T-helper 9 cell (primary cell): ENCODE results near the gene DAB1.
"Not testable (repeated sequence)": the region's sequence is repeated elsewhere in the genome, so short reads cannot be mapped to it uniquely, and the experiment has no call there.

Source experiments
- DNase-seq: peaks from one replicate; pipeline ENCODE4 v3.0.0-alpha.2; 2020

Gene DAB1

DNA sequence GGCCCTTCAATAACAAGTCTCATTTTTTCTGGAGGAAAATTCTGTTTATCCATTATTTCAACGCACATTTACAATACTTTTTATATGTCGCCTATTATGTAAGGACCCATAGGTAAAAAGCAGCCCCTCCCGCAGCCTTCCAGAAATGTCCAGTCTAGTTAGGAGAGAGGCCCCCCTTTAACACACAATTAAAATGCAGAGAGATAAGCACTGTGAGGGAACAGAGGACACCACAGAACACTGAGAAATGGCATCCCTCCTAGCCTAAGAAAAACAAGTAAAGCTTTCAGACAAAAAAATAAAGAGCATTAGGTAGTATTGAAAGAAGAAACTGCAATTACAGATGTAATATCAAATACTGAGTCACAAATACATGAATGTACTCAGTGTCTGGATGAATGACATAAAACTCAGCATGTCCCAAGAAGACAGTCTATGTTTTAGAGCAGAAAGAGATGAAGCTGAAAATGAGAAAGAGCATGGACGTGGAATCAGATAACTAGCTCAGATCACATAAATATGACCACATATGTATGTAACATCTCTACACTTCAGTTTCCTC lies 62.9 kb downstream of the DAB1 start:
- DNase-seq, result no peak

DNA sequence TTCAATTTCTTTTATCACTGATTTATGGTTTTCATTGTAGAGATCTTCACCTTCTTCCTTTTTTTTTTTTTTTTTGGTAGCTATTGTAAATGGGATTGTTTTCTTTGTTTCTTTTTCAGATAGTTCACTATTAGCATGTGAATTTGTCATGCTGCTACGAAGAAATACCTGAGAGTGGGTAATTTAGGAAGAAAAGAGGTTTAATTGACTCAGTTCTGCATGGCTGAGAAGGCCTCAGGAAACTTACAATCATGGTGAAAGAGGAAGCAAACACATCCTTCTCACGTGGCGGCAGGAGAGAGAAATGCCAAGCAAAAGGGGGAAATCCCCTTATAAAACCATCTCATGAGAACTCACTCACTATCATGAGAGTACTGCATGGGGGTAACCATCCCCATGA lies 66.4 kb downstream of the DAB1 start:
- DNase-seq, result no peak

DNA sequence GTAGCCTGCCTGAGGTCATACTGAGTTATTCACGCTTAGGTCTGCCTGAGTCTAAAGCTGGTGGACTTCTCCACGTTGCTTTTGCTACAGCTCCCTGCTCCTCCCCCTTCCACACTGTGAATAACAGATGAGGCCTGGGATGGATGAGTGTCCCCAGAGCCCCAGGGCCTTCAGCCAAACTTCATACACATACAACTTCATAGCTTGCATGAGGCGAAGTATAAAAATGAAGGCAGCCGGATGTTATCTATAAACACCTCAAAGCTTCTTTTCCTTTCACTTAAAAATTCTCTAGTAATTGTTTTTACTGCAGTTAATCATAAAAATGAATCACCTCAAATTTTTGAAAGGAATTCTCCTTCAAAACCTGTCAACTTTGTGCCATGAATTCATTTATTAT lies 70.2 kb downstream of the DAB1 start:
- no peak for DNase-seq

DNA sequence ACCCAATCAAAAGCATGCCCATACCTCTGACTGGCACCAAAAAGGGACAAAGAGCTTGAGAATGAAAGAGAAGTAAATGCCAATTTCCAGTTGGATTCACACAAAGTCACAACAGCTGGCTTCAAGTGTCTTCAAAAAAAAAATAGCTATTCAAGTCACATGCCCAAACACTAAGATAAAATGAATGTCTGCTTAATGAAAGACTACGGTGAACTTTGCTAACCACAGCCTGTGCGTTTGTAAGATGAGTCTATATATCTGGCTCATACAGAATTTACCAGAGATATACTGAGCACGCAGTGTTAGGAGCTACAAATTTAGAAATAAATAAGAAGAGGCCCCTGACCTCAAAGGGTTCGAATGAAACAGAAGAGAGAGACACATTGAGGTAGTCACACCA lies 73.2 kb downstream of the DAB1 start:
- no peak for DNase-seq

DNA sequence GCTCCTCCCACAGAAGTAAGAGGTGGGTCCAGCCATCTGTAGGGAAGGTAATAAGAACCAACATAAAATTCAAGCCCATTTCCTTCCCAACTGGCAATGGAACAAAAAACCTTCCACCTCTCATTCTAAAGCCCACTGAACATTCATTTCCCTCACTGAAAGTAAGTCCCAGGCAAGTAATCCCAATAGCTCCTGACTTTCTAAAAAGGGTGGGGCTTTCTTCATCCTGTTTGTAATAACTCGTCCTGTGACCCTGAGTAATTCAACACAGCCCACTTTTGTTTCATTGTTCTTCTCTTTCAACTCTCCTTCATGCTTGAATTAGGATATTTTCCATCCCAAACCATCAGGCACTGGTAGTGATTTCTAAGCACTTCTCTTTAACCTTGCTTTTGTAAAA lies 74.9 kb downstream of the DAB1 start:
- DNase-seq, result no peak

DNA sequence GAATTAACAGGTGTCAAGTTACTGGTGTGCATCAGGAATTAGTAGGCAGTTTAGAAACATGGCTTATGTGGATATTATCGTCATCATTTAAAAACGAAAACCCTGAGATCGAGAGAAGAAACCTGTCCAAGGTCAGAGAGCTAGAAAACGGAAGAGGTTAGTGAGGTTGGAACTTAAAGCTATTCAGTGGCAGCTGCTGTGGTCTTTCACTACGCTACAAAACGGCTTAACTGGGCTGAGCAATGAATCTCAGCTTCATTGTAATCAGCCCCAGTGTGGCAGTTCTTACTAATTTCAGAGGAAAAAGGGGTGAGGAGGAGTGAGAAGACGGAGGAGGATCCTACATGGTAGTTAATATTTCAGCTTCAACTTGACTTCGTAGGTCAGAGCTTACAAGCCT lies 77.9 kb downstream of the DAB1 start:
- no peak for DNase-seq

DNA sequence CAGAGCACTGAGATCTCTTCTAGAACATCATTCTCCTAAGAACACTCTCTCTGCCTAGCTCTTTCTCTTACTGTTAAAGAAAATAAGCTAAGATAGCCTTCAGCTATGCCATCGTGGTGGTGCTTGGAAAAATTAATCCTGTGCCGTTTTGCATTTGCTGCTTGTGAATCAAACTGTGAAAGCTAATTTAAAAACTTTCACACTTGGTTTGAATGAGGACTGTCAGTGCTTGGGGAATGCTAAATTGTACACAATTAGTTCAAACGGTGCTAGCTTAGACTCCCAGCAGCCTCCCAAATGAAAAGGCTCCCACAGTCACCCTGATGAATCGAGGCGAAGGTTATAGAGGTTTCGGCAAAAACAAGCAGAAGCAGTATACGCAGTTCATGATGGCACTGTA lies 79.6 kb downstream of the DAB1 start:
- no peak for DNase-seq

DNA sequence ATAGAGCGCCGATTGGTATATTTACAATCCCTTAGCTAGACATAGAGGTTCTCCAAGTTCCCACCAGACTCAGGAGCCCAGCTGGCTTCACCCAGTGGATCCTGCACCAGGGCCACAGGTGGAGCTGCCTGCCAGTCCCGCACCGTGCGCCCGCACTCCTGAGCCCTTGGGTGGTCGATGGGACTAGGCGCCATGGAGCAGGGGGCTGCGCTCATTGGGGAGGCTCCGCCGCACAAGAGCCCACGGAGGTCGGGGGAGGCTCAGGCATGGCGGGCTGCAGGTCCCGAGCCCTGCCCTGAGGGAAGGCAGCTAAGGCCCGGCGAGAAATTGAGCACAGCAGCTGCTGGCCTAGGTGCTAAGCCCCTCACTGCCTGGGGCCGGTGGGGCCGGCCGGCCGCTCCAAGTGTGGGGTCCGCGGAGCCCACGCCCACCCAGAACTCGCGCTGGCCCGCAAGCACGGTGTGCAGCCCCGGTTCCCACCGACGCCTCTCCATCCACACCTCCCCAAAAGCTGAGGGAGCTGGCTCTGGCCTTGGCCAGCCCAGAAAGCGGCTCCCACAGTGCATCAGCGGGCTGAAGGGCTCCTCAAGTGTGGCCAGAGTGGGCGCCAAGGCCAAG lies 80.5 kb downstream of the DAB1 start:
- DNase-seq, result not testable (repeated sequence)

DNA sequence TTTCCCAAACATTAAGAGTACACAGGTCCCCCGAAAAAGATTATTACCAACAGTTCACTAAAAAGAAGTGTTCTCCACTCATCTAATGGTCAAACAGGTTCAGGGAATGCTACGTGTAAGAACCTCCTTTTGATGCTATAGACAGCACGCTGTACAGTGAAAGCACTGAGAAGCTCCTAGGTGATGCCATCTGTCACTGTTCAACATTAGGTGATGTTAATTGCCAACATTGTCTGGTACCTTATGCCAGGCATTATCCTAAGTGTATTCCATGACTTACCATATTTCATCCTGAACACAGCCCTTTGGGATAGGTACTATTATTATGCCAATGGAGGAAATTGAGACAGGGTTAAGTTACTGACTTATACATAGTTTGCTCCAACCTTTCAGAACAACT lies 82.1 kb downstream of the DAB1 start:
- DNase-seq, result no peak

DNA sequence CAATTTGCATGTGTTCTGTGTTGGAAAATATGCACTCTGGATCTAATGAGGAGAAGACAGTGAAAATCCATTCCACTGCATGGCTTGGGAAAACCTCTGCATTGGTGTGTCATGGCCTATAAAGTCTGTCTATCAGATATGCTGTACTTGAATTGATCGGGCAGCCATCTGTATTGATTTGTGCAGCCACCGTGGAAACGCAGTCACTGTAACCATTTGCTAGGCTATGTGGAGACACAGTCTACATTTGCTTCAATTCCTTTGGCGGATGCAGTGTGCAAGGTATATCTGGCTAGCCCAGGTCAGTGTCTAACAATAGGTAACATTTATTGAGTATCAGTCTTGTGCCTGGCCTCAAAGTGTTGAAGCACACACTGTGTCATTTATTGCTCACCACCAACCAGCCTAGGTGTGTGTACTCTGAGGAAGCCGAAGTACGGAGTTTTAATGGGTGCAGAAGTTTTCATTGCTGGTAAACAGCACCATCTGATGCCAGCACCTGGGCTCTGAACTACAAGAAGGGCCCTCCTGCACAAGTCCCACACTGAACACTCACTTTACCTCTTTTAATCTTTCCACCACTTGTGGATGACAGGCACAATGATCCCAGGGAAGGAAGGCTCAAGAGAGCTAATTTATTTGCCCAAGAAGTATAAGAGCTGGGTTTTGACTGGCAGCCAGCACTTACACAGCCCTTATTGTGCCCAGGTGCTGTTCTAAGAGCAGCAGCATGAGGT lies 83.4 kb downstream of the DAB1 start:
- no peak for DNase-seq

DNA sequence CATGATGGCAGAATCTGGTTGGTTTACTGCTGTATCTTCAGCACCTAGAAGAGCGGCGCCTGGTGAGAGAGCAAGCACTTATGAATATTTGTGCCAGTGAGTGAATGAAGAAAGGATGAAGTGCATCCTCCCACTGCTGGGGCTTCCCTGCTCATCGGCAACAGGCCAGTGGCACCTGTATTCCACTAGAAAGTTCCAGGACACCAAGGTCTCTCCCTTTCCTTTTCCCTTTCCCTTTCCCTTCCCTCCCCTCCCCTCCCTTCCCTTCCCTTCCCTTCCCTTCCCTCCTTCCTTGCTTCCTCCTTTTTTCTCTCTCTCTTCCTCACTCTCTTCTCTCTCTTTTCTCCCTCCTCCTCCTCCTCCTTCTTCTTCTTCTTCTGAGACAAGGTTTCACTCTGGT lies 86.2 kb downstream of the DAB1 start:
- no peak for DNase-seq

DNA sequence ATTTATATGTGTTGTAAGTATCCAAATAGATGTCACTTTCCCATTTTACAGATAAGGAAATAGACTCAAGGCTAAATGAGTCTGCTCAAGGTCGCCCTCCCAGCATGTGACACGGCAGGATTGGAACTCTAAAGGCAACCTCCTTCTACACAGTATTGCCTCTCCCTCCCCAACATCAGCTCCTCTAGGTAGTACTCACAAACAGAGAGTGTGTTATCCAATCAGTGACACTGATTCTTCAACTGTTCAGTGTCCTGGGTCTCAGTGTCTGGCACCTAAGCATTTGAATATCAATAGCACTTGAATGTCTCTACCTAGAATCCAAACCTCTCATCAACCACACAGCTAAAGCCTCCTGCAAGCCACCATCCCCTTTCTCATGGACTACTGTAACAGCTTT lies 87.1 kb downstream of the DAB1 start:
- DNase-seq, result no peak

DNA sequence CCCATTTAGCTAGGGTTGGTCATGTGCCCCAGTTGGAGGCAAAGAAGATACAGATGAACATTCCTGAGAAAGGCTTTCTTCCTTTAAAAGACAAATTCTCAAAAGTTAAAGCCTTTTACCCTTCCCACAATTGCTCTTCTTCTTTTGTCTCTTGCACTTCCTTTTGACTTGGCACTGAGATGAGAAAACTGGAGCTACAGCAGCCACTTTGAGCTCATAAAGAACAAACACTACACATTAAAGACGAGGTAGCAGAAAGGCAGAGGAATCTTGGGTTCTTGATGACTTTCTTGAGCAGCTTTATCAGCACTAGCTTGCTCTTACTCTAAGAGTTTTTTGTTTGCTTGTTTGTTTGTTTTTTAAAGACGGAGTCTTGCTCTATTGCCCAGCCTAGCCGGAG lies 92.2 kb downstream of the DAB1 start:
- DNase-seq, result no peak

DNA sequence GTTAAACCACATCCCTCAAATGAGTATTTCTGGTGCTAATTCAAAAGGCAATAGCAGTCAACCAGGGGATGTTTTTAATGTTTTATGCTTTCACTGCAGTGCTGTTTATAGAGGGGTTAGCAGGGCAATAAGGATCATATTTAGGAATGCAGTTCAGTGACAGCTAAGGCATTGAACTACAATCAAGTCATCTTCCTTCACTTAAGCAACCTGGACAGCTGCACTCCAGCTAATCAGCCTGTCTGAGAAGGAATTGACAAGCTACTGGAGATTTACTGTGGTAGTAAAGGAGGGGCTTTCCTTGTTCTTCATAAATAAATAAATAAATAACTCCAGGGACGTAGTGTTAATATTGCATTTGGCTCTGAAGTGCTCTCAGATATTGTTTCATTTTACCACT lies 93.9 kb downstream of the DAB1 start:
- no peak for DNase-seq

DNA sequence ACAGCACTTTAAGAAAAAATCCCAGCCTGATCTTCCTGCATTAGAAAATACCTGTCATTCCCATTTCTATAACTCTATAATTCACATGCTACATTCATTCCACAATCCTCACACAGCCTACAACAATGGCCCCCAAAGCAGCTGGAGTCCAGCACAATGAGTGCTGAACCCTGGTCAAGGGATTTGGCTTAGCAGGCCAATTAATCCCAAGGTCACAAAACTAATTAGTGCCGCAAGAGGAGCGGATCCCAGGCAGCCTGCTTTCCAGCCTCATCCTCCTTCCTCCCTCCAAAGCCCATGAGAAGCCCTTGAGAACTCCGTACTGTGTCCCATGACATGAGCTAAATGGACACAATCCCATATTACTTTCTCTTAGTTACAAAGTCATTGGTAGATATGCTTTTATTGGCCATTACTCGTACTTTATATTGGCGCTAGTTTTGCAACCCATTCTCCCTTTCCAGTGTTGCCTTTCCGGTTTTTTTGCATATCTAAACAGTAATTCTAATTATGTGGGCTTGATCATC lies 94.8 kb downstream of the DAB1 start:
- DNase-seq, result no peak

DNA sequence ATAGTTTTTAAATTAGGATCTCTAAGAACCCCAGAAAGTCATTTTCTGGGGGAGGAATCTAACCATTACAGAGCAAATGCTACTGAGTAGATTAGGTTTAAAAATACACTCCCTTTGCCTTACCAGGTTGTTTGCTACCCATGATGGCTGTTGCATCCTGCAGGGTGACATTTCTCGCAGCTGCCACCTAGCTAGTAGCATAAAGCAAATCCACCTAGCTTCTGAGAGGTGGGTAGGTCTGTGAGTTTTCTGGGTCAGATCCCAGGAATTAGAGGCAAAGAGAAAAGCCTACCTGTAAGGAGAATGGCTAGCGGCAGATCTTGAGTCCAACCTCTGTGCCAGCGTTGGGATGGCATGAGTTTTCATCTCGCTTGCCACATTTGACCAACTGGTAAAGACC lies 95.9 kb downstream of the DAB1 start:
- no peak for DNase-seq

DNA sequence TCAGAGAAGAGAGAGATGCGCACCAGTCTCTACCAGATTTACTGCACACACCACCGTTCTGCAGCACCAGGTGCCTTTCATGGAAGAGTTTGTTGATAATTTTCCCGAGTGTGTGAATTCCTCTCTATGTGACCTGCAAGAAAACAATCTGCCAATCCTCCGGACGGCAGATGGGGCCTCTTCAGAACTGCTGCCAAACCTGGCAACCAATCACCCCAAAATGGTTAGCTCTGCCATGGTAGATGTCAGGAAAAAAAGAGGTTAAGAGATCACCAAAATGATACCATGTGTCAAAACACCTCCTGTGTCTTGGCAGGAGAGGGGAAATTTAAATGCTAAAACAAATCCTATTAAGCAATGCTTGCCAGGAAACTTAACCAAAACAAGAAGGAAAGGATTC lies 96.5 kb downstream of the DAB1 start:
- DNase-seq, result no peak

DNA sequence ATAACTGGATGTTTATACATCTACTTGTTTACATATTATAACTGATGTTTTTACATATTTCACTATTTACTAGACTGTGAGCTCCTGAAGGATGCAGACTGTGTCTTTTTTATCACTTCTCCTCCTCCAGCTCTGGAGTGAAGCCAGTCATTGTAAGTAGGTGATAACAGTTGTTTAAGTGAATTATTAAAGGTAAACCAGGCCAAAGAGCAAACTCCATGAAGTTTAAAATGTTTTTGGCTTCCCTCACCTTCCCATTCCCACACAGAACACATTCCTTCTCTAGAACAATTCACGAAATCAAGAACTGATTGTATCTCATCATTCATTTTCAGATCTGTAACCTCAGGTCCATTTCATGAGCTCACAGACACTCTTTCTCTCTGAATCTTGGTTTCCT lies 98.3 kb downstream of the DAB1 start:
- DNase-seq, result no peak

DNA sequence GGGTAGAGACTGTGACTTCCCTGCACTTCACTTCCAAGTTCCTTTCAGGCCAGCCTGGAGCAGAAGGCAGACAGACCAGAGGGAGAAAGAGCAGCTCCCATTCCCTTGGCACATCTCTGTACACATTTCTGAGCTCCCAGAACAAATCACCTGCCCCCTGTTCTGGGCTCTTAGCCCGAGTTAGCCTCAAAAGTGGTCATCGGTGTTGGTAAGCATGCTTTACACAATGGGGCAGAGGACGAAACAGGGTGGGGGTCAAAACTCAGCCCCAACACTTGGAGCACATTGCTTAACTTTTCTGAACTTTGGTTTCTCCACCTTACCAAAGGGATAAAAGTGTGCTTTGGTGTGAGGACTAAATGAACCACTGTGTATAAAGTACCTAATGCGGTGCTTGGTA lies 98.7 kb downstream of the DAB1 start:
- DNase-seq, result no peak

DNA sequence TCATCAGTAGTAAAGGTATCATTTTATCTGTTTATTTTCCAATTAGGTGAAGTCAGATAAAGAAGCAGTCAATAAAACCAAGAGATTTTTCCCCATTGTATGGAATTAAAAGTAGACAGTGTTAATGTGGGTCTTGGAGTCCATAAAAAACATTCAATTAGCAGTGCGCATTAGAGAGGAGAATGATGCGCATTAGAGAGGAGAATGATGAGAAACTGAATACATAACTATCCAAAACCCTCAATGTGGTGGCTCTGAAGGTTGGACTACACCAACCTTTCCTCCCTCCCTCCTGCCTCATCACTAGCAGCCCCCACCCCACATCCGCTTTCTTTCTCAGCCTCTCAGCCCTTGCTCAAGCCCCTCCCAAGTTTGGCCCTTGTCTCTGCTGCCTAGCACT lies 99.5 kb downstream of the DAB1 start:
- no peak for DNase-seq

DNA sequence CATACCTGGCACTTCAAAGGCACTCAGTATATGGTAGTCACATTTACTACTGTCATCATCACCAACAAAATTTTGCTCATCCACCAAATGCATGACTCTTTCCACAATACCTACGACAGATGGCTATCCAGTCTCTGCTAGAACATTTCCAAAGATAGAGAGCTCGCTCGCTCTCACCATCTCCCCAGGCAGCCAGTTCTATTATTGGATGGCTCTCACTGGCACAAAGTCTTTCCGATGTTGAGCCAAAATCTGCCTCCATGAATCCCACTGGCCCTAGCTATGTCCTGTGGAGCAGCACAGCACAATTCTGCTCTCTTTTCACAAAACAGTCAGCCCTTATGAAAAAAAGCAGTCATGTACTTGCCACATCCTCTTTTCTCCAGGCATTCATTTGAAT lies 102.1 kb downstream of the DAB1 start:
- no peak for DNase-seq

DNA sequence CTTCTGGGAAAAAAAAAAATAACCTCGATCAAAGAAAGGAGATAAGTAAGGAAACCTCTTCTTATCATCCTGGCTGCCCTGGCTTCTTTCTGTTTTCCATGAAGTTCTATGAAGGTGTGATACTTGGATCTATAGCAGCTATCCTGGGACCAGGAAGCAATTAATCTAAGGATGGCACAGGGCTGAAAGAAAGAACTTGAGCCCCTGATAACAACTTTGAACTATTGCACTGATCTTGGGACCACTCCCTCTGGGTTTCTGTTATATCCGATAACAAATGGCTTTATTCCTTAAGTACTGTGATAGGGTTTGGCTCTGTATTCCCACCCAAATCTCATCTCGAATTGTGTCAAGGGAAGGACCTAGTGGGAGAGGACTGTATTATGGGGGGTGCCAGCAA lies 104.1 kb downstream of the DAB1 start:
- no peak for DNase-seq

DNA sequence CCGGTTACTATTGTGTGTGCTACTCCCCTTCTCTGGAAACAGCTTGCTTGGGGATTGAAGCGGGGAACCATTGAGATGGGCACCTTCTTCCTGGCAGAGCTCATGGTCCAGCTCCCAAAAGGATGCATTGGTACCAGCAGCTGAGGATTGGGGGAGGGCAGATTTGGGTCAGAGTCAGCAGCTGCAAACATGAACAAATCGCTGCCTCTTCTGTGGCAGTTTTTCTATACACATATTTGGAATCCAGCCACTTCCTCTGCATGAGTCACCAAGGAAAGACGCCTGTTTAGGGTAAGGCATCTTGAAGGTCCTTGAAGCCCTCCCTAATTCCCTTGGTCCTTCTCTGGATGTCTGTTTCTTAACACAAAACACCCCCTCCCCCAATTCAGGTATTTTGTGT lies 104.7 kb downstream of the DAB1 start:
- no peak for DNase-seq

DNA sequence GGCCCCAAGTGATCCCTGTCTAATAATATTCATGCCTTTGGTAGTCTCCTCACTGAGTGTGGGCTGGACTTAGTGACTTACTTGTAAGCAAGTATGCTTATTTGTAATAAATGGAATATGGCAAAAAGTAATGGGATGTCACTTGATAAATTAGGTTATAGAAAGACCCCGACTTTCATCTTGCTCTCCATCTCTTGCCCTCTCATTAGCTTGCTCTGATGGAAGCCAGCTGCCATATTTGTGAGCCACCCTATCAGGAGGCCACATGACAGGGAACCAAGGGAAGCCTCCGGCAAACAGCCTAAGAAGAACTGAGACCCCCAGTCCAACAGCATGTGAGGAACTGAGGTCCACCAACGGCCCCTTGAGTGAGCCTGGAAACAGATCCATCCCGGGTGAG lies 107.0 kb downstream of the DAB1 start:
- DNase-seq, result no peak

DNA sequence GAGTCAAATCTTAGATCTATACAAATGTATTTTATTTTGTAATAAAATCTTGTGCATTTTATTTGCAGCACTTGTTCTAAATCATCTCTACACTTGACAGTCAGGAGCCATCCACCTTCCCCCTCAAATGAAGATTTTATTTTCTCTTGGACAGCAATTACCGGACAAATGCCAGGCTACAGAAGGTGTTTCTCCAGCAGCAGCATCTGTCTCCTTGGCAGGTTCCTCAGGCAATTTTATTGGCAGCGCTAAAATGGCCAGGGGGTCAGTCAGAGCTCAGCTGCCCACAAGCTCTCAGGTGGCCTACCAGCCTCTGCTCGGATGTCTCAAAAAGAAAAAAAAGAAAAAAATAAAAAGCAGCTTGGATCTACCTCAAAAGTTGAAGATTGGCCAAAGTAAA lies 107.6 kb downstream of the DAB1 start:
- no peak for DNase-seq
